SK-N-MC (cell line): ENCODE data around the gene NUDT22.

ENCODE experiments used
- EZH2 ChIP-seq: fragments of 200-600 bp; sonication (generic); IDR thresholded peaks from one replicate; pipeline ENCODE4 v1.6.1; 2017; ENCODE audit warnings: antibody characterized with exemption
- POLR2AphosphoS5 ChIP-seq: IDR thresholded peaks from 2 replicates; pipeline ENCODE4 v1.6.1; 2012; ENCODE audit warnings: mild to moderate bottlenecking, low read depth, low read length, borderline replicate concordance

DNA sequence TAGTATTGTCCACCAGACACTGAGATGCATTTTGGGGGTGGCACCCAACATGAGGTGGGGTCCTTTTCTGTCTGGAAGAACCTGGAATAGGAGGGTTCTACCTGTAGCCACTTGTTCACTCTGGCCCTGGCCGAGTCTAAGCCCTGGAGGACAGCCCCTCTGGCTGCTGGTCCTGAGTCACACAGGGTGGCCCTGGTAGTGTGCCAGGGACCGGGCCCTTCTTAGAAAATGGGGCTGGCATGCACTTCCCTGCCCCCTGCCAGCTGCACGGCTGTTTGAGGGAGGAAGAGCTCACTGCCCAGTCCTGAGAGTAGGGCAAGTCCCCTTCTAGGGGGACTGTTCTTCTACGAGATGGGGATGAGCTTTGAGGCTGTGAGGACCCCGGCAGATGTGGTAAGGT is 27.4 kb downstream of the NUDT22 start:
- TF ChIP-seq POLR2AphosphoS5 (no peak), EZH2 (no peak)
